IMR-90 (cell line): ENCODE data around the gene VARS2. TPM values are rescaled to one million over a fixed set of nuclear protein-coding genes. Genes with fewer than 3 reads are reported as not detected.

ENCODE experiments used
- ATAC-seq: fragments of 200-7000 bp; cut with Tn5 transposase; 2 replicates; pipeline ENCODE4 v1.9.1; 2020; ENCODE audit warnings: low read depth, mild to moderate bottlenecking, moderate library complexity
- BruUV-seq: library from RNA; stranded (reverse); fragments of 400-500 nt; replicated peaks from 2 replicates; lab custom pipeline; 2021; lab: Mats Ljungman, UMichigan
- CTCF ChIA-PET: fragments of 300-600 bp; formaldehyde crosslinking; extraction: SDS; loops from one replicate; lab custom pipeline; 2021; ENCODE audit warnings: antibody characterized with exemption; lab: Yijun Ruan, JAX
- POLR2A ChIA-PET: fragments of 300-600 bp; sonication (Branson Sonifier 250); formaldehyde crosslinking; loops from one replicate; lab custom pipeline; 2022; ENCODE audit warnings: antibody characterized with exemption; ENCODE audit not compliant: unreplicated experiment; lab: Charles Lee
- DNase-seq: peaks from one replicate; pipeline ENCODE4 v3.0.0; 2013
- H2AFZ ChIP-seq: replicated peaks from 2 replicates; pipeline ENCODE3; 2013; ENCODE audit warnings: low read length, mild to moderate bottlenecking; ENCODE audit not compliant: poor library complexity
- H2AK5ac ChIP-seq: 2 replicates; pipeline ENCODE4 v1.6.1; 2013; ENCODE audit warnings: low read depth, low read length, inconsistent platforms
- H2AK9ac ChIP-seq: replicated peaks from 2 replicates; pipeline ENCODE3; 2013; ENCODE audit warnings: mild to moderate bottlenecking, low read depth, low read length, moderate library complexity; ENCODE audit not compliant: poor library complexity
- H2BK120ac ChIP-seq: 2 replicates; pipeline ENCODE4 v1.6.1; 2013; ENCODE audit warnings: low read depth, low read length, inconsistent platforms
- H2BK15ac ChIP-seq: 3 replicates; pipeline ENCODE4 v1.6.1; 2013; ENCODE audit warnings: low read depth, low read length, inconsistent platforms
- H2BK20ac ChIP-seq: 2 replicates; pipeline ENCODE4 v1.6.1; 2013; ENCODE audit warnings: low read depth, mild to moderate bottlenecking, inconsistent platforms, low read length, moderate library complexity
- H2BK5ac ChIP-seq: 2 replicates; pipeline ENCODE4 v1.6.1; 2013; ENCODE audit warnings: mild to moderate bottlenecking, low read depth, low read length, inconsistent platforms; ENCODE audit not compliant: poor library complexity, severe bottlenecking
- H3K14ac ChIP-seq: replicated peaks from 2 replicates; pipeline ENCODE4 v1.6.1; 2013; ENCODE audit warnings: low read depth, low read length, inconsistent platforms
- H3K18ac ChIP-seq: 2 replicates; pipeline ENCODE4 v1.6.1; 2013; ENCODE audit warnings: low read depth, low read length, control low read depth
- H3K23ac ChIP-seq: 2 replicates; pipeline ENCODE4 v1.6.1; 2013; ENCODE audit warnings: low read depth, low read length, inconsistent platforms
- H3K27ac ChIP-seq: 2 replicates; pipeline ENCODE4 v1.5.1; 2013; ENCODE audit warnings: mild to moderate bottlenecking, control low read depth, low read length; ENCODE audit not compliant: insufficient read depth
- H3K27me3 ChIP-seq: 2 replicates; pipeline ENCODE4 v1.6.1; 2013; ENCODE audit warnings: low read length; ENCODE audit not compliant: control insufficient read depth, insufficient read depth
- H3K36me3 ChIP-seq: 2 replicates; pipeline ENCODE4 v1.6.1; 2013; ENCODE audit warnings: low read length, mixed read lengths; ENCODE audit not compliant: control insufficient read depth, insufficient read depth
- H3K4ac ChIP-seq: 2 replicates; pipeline ENCODE4 v1.6.1; 2013; ENCODE audit warnings: low read depth, low read length, inconsistent platforms
- H3K4me1 ChIP-seq: 2 replicates; pipeline ENCODE4 v1.6.1; 2013; ENCODE audit warnings: low read length, mixed read lengths; ENCODE audit not compliant: control insufficient read depth, insufficient read depth
- H3K4me2 ChIP-seq: 2 replicates; pipeline ENCODE4 v1.6.1; 2013; ENCODE audit warnings: low read depth, mild to moderate bottlenecking, control low read depth, low read length, moderate library complexity
- H3K4me3 ChIP-seq: 2 replicates; pipeline ENCODE4 v1.5.1; 2013; ENCODE audit warnings: low read depth, mild to moderate bottlenecking, control low read depth, low read length, moderate library complexity; ENCODE audit not compliant: insufficient read depth
- H3K56ac ChIP-seq: 2 replicates; pipeline ENCODE4 v1.6.1; 2013; ENCODE audit warnings: low read length, inconsistent platforms; ENCODE audit not compliant: insufficient read depth; ENCODE audit errors: extremely low read depth
- H3K79me1 ChIP-seq, 2 experiments: 2 replicates each; pipeline ENCODE4 v1.6.1; 2013; ENCODE audit warnings: low read length in 2 of 2, inconsistent platforms in 1 of 2, low read depth in 1 of 2
- H3K9ac ChIP-seq: 2 replicates; pipeline ENCODE4 v1.6.1; 2013; ENCODE audit warnings: low read depth, low read length, control low read depth
- H3K9me1 ChIP-seq: 2 replicates; pipeline ENCODE4 v1.6.1; 2013; ENCODE audit warnings: low read length, inconsistent platforms; ENCODE audit not compliant: insufficient read depth
- H3K9me3 ChIP-seq: 2 replicates; pipeline ENCODE4 v1.6.1; 2013; ENCODE audit warnings: low read length; ENCODE audit not compliant: control insufficient read depth, insufficient read depth
- H4K20me1 ChIP-seq: 2 replicates; pipeline ENCODE4 v1.6.1; 2013; ENCODE audit warnings: low read length, inconsistent platforms; ENCODE audit not compliant: insufficient read depth
- H4K5ac ChIP-seq: 2 replicates; pipeline ENCODE4 v1.6.1; 2013; ENCODE audit warnings: mild to moderate bottlenecking, low read depth, low read length, control low read depth
- H4K8ac ChIP-seq, 2 experiments: 2 replicates each; pipeline ENCODE4 v1.6.1; 2013; ENCODE audit warnings: low read depth in 2 of 2, low read length in 2 of 2, control low read depth in 1 of 2, inconsistent platforms in 1 of 2
- H4K91ac ChIP-seq: 2 replicates; pipeline ENCODE4 v1.6.1; 2013; ENCODE audit warnings: low read depth, low read length, inconsistent platforms; ENCODE audit not compliant: insufficient read depth
- CEBPB ChIP-seq: IDR thresholded peaks from 2 replicates; pipeline ENCODE4 v1.6.1; 2012; ENCODE audit warnings: low read depth, low read length, improper control_type of control experiment
- MAZ ChIP-seq: IDR thresholded peaks from 2 replicates; pipeline ENCODE4 v1.6.1; 2012; ENCODE audit warnings: low read depth, mild to moderate bottlenecking, low read length, improper control_type of control experiment, moderate library complexity, borderline replicate concordance
- MXI1 ChIP-seq: IDR thresholded peaks from 2 replicates; pipeline ENCODE4 v1.6.1; 2012; ENCODE audit warnings: low read depth, mild to moderate bottlenecking, low read length, moderate library complexity, borderline replicate concordance
- SMC3 ChIP-seq: fragments of 150-350 bp; IDR thresholded peaks from 2 replicates; pipeline ENCODE4 v1.6.1; 2016; ENCODE audit warnings: low read depth, mild to moderate bottlenecking, antibody characterized with exemption, low read length, moderate library complexity
- WGBS, 2 experiments: methylation state at CpG; one replicate each; pipeline versions ENCODE4 v1.1.5 to v1.1.7; 2013; ENCODE audit warnings: missing lambda C conversion rate in 2 of 2; ENCODE audit not compliant: insufficient read length in 1 of 2; ENCODE audit errors: extremely low coverage in 2 of 2; 5-methylcytosine and 5-hydroxymethylcytosine counted together
- dilution Hi-C: fragments of 300-500 bp; cut with HindIII; formaldehyde crosslinking; loops from one replicate; pipeline ENCODE4 v1.14.3; 2018; ENCODE audit warnings: low sequenced_read_pairs; ENCODE audit not compliant: unreplicated experiment
- in situ Hi-C: fragments of 300-500 bp; cut with MboI; formaldehyde crosslinking; loops from 3 replicates; pipeline ENCODE4 v1.14.3; 2019; ENCODE audit warnings: low sequenced_read_pairs, inconsistent platforms, mixed read lengths
- intact Hi-C: fragments of 100-400 bp; cut with micrococcal nuclease; formaldehyde crosslinking; loops from 2 replicates; pipeline ENCODE4 v1.10.0; 2022
- polyA plus RNA-seq, 3 experiments: library from polyadenylated mRNA; depleted of rRNA; stranded (reverse); fragments of >200 nt; gene quantifications; 2 replicates each; pipeline ENCODE4 v1.2.3, GENCODE V29; 2012; ENCODE audit warnings: low replicate concordance in 1 of 3
- total RNA-seq: library from RNA; depleted of rRNA; stranded (reverse); fragments of >200 nt; gene quantifications from 2 replicates; pipeline ENCODE4 v1.2.3, GENCODE V29; 2012
- TF ChIP-seq, protein P1 (sequence below): fragments of 150-350 bp; IDR thresholded peaks from 2 replicates; pipeline ENCODE4 v1.6.1; 2017; ENCODE audit warnings: mild to moderate bottlenecking, antibody characterized with exemption, low read length, low read depth

The VARS2 gene
- total and polyA plus RNA-seq, 2 of the 4 experiments (the other 2 are of a cell fraction), result 7.2 to 14.0 TPM

DNA sequence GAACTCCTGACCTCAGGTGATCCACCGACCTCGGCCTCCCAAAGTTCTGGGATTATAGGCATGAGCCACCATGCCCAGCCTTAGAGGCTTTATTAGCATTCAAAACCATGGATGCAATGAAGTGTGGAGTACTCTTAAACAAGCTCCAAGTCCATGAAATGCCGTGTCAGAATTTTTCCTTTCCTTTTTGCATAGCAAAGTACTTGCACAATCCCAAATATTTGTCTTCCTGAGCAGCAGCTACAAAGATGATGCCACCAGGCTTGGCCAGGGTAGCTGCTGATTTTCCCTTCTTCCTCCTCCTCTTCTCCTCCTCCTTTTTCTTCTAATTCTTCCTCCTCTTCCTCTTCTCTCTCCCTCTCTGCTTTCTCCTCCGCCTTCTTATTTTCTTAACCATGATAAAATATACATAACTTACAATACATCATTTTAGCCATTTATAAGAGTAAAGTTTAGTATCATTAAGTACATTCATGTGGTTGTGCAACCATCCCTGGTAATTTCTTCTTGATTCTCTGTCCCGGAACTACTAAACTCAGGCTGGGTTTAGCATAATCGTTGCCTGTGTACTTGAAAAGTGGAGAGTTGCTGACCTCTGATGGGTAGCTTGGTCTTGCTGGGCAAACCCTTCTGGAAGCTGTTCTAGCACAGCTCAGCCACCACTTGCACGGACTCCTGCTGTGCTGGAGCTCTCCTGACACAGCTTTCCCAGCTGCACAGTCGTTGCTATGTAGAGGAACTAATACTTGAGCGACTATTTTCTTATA lies 47.1 kb downstream of the VARS2 start:
- peak; percentile 46 for ATAC-seq
- in situ Hi-C loops, result no loop called here
- CTCF ChIA-PET, result interaction anchor here (0.8 to 1.7 kb wide), 4 partner anchors 19 to 119 kb away, joined by 3 to 5 read pairs (median 4); no protein-coding TSS in a partner anchor

More for the DNA sequence above, 47.1 kb downstream of the VARS2 start:
- Histone ChIP-seq H2AK5ac (no peak overlapping the region), H3K27me3 (peaks cover 51% of the 10 kb centered on the region), H2AFZ (no peak overlapping the region), H3K23ac (no peak overlapping the region), H4K5ac (no peak overlapping the region), H4K20me1 (no peaks in the 10 kb centered on the region), H3K14ac (no peak overlapping the region), H3K9ac (no peak overlapping the region), H2BK15ac (no peak overlapping the region), H3K4me3 (no peak overlapping the region), H3K56ac (no peak overlapping the region), H3K9me3 (no peaks in the 10 kb centered on the region; the same call in none of the 2 replicates), H2AK9ac (no peak overlapping the region), H3K36me3 (no peaks in the 10 kb centered on the region), H3K79me1 (no peaks in the 10 kb centered on the region), H3K9me1 (no peaks in the 10 kb centered on the region), H3K27ac (no peak overlapping the region), H4K91ac (no peak overlapping the region), H3K18ac (no peak overlapping the region), H2BK5ac (no peak overlapping the region), H3K4ac (no peak overlapping the region), H2BK20ac (no peak overlapping the region), H3K4me1 (no peaks in the 10 kb centered on the region), H2BK120ac (no peak overlapping the region), H4K8ac (no peak overlapping the region), H3K4me2 (no peak overlapping the region)
- DNase-seq, result peak; percentile 23
- dilution Hi-C loops, result no loop called here
- no peak for TF ChIP-seq MXI1
- peak; percentile 50; the same call in 1 of the 2 replicates for TF ChIP-seq CEBPB
- TF ChIP-seq, protein P1, sequence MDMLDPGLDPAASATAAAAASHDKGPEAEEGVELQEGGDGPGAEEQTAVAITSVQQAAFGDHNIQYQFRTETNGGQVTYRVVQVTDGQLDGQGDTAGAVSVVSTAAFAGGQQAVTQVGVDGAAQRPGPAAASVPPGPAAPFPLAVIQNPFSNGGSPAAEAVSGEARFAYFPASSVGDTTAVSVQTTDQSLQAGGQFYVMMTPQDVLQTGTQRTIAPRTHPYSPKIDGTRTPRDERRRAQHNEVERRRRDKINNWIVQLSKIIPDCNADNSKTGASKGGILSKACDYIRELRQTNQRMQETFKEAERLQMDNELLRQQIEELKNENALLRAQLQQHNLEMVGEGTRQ, result no peak
- no peak for TF ChIP-seq MAZ
- no peak for TF ChIP-seq SMC3
- POLR2A ChIA-PET, result no interaction called here
- no TSS peak for BruUV-seq
- 22 to 100% methylated on average over 1 of the region's 9 CpGs for WGBS, 2 experiments
- intact Hi-C loops, result no loop called here
